ENCODE data around the gene RNF223. TPM values are rescaled to one million over a fixed set of nuclear protein-coding genes. Genes with fewer than 3 reads are reported as not detected.
"Not testable (repeated sequence)": the region's sequence is repeated elsewhere in the genome, so short reads cannot be mapped to it uniquely, and the experiment has no call there.

RNF223 gene
- total RNA-seq, 4 donors from 2014 or later, result not detected

- Histone ChIP-seq H3K27ac (no peak overlapping the region), H3K9me3 (no peaks in the 10 kb centered on the region), H3K36me3 (no peaks in the 10 kb centered on the region), H3K27me3 (no peaks in the 10 kb centered on the region), H3K4me1 (peaks cover 12 to 23% of the 10 kb centered on the region in 2 donors), H3K4me3 (replicated peaks in 1 of 3) (no peak overlapping the region)
- WGBS, 2 donors, result 52 to 54% methylated on average over 33 to 38 of the region's 38 CpGs
- no peak for TF ChIP-seq CTCF (IDR thresholded peaks at IDR 0.05)
- TF ChIP-seq POLR2A (IDR thresholded peaks at IDR 0.05), result no peak
- intact Hi-C loops (cut with DNase I), result no loop called here
- no peak for DNase-seq
Measured at GRCh38 chr1:1060281-1061000, 13.7 kb downstream of the RNF223 start.

- Histone ChIP-seq H3K4me1 (peaks cover 12 to 23% of the 10 kb centered on the region in 2 donors), H3K27me3 (no peaks in the 10 kb centered on the region), H3K27ac (no peak overlapping the region), H3K36me3 (no peaks in the 10 kb centered on the region), H3K9me3 (no peaks in the 10 kb centered on the region), H3K4me3 (replicated peaks in 1 of 3) (peak overlapping the region in 2 of 3 donors; percentile 14 to 35)
- 5 to 15% methylated on average over 11 to 18 of the region's 69 CpGs for WGBS, 2 donors
- peak in 1 of 2 donors; percentile 4 for TF ChIP-seq POLR2A (IDR thresholded peaks at IDR 0.05)
- TF ChIP-seq CTCF (IDR thresholded peaks at IDR 0.05), result peak in 1 of 6 experiments; percentile 21
- DNase-seq, result peak; percentile 86 to 87
- intact Hi-C loops (cut with DNase I), result no loop called here
Measured at GRCh38 chr1:1059494-1060280, 14.4 kb downstream of the RNF223 start.

- Histone ChIP-seq H3K4me3 (replicated peaks in 1 of 3) (peak overlapping the region in 2 of 3 donors; percentile 14 to 35), H3K4me1 (peaks cover 12 to 21% of the 10 kb centered on the region in 2 donors), H3K36me3 (peaks cover under 1 to 1% of the 10 kb centered on the region in 2 donors), H3K27ac (no peak overlapping the region), H3K9me3 (no peaks in the 10 kb centered on the region), H3K27me3 (no peaks in the 10 kb centered on the region)
- no peak for DNase-seq
- intact Hi-C loops (cut with DNase I), result no loop called here
- TF ChIP-seq POLR2A (IDR thresholded peaks at IDR 0.05), result no peak
- peak in 1 of 6 experiments; percentile 28 for TF ChIP-seq CTCF (IDR thresholded peaks at IDR 0.05)
- WGBS, 2 donors, result 0 to 3% methylated on average over 20 to 28 of the region's 48 CpGs
Measured at GRCh38 chr1:1058921-1059493, 15.1 kb downstream of the RNF223 start.

GRCh38 chr1:1058088-1058905 is 15.8 kb downstream of the RNF223 start:
- H3K4me1 ChIP-seq, result peaks cover 12 to 17% of the 10 kb centered on the region in 2 donors
- intact Hi-C loops (cut with DNase I), result no loop called here
- no peaks in the 10 kb centered on the region for H3K9me3 ChIP-seq
- H3K27me3 ChIP-seq, result no peaks in the 10 kb centered on the region
- DNase-seq, result no peak
- H3K4me3 ChIP-seq (replicated peaks in 1 of 3), result no peak overlapping the region
- peaks cover 5 to 8% of the 10 kb centered on the region in 2 donors for H3K36me3 ChIP-seq
- 19% methylated on average over 24 of the region's 24 CpGs for WGBS, 2 donors
- TF ChIP-seq CTCF (IDR thresholded peaks at IDR 0.05), result no peak
- no peak for TF ChIP-seq POLR2A (IDR thresholded peaks at IDR 0.05)
- H3K27ac ChIP-seq, result no peak overlapping the region

- H3K27ac ChIP-seq; DNase-seq; H3K9me3 ChIP-seq; H3K27me3 ChIP-seq; intact Hi-C loops (cut with DNase I); H3K4me3 ChIP-seq (replicated peaks in 1 of 3): not testable (repeated sequence)
- WGBS, 2 donors, result 61 to 68% methylated on average over 15 of the region's 15 CpGs
- Histone ChIP-seq H3K4me1 (peaks cover 12 to 17% of the 10 kb centered on the region in 2 donors), H3K36me3 (peaks cover 5 to 11% of the 10 kb centered on the region in 2 donors)
Measured at GRCh38 chr1:1057769-1058087, 16.4 kb downstream of the RNF223 start.

Data from thyroid gland (tissue), 4 donors.